ENCODE data around the gene PPFIA2.

Gene PPFIA2

GRCh38 chr12:81542065-81543010 lies 216.8 kb downstream of the PPFIA2 start:
- DNase-seq, result no peak

- no peak for DNase-seq
These were observed 218.0 kb downstream of the PPFIA2 start for GRCh38 chr12:81541121-81541520.

GRCh38 chr12:81539279-81539678 lies 219.9 kb downstream of the PPFIA2 start:
- DNase-seq, result no peak

GRCh38 chr12:81533054-81533453 lies 226.1 kb downstream of the PPFIA2 start:
- DNase-seq, result no peak

GRCh38 chr12:81530352-81530751 lies 228.8 kb downstream of the PPFIA2 start:
- no peak for DNase-seq

- DNase-seq, result no peak
These were observed 238.8 kb downstream of the PPFIA2 start for GRCh38 chr12:81520064-81520945.

- DNase-seq, result no peak
These were observed 240.5 kb downstream of the PPFIA2 start for GRCh38 chr12:81518638-81519037.

GRCh38 chr12:81517296-81517695 lies 241.9 kb downstream of the PPFIA2 start:
- DNase-seq, result no peak

GRCh38 chr12:81502912-81503695 lies 256.0 kb downstream of the PPFIA2 start:
- DNase-seq, result no peak

GRCh38 chr12:81500788-81501187 lies 258.4 kb downstream of the PPFIA2 start:
- no peak for DNase-seq

GRCh38 chr12:81499809-81500208 lies 259.3 kb downstream of the PPFIA2 start:
- no peak for DNase-seq

GRCh38 chr12:81492131-81492720 lies 266.9 kb downstream of the PPFIA2 start:
- no peak for DNase-seq

- no peak for DNase-seq
These were observed 286.2 kb downstream of the PPFIA2 start for GRCh38 chr12:81472934-81473333.

GRCh38 chr12:81470923-81471322 lies 288.2 kb downstream of the PPFIA2 start:
- no peak for DNase-seq

GRCh38 chr12:81468206-81468605 lies 290.9 kb downstream of the PPFIA2 start:
- no peak for DNase-seq

GRCh38 chr12:81465876-81466275 lies 293.3 kb downstream of the PPFIA2 start:
- no peak for DNase-seq

- DNase-seq, result no peak
These were observed 294.0 kb downstream of the PPFIA2 start for GRCh38 chr12:81465191-81465590.

GRCh38 chr12:81461163-81461562 lies 298.0 kb downstream of the PPFIA2 start:
- no peak for DNase-seq

- DNase-seq, result no peak
These were observed 308.0 kb downstream of the PPFIA2 start for GRCh38 chr12:81450920-81451739.

- DNase-seq, result no peak
These were observed 317.5 kb downstream of the PPFIA2 start for GRCh38 chr12:81441629-81442028.

GRCh38 chr12:81440001-81440400 lies 319.1 kb downstream of the PPFIA2 start:
- DNase-seq, result no peak

- no peak for DNase-seq
These were observed 319.8 kb downstream of the PPFIA2 start for GRCh38 chr12:81439344-81439743.

Data from CD4-positive, alpha-beta T cell treated with Interferon gamma for 1 hour (primary cell).